Neural cell (in vitro differentiated cells): Measurements from ENCODE around the gene HCN1. TPM values are rescaled to one million over a fixed set of nuclear protein-coding genes. Genes with fewer than 3 reads are reported as not detected.

Experiments
- H2AFZ ChIP-seq: fragments of 200-600, 300-800 bp; sonication (generic), shearing (Covaris generic); 2 replicates; pipeline ENCODE4 v1.6.0; 2014; ENCODE audit warnings: low read depth, mild to moderate bottlenecking, antibody characterized with exemption, low read length, moderate library complexity
- H3F3A ChIP-seq: fragments of 200-600 bp; shearing (Covaris generic); 2 replicates; pipeline ENCODE4 v1.6.1; 2016; ENCODE audit warnings: mild to moderate bottlenecking, moderate library complexity, mixed read lengths, antibody characterized with exemption, low read length; ENCODE audit not compliant: insufficient read depth, poor library complexity, severe bottlenecking
- H3K27ac ChIP-seq: fragments of 200-600, 300-800 bp; sonication (generic), shearing (Covaris generic); 2 replicates; pipeline ENCODE4 v1.5.1; 2014; ENCODE audit warnings: mild to moderate bottlenecking, low read length, moderate library complexity
- H3K27me3 ChIP-seq: fragments of 300-800, 200-600 bp; sonication (generic), shearing (Covaris generic); 2 replicates; pipeline ENCODE4 v1.6.0; 2014; ENCODE audit warnings: mild to moderate bottlenecking, low read depth, low read length, moderate library complexity; ENCODE audit not compliant: insufficient read depth
- H3K36me3 ChIP-seq: fragments of 300-800, 200-600 bp; sonication (generic), shearing (Covaris generic); 2 replicates; pipeline ENCODE4 v1.5.1; 2014; ENCODE audit warnings: mild to moderate bottlenecking, antibody characterized with exemption, low read length, moderate library complexity; ENCODE audit not compliant: insufficient read depth
- H3K4me2 ChIP-seq: fragments of 300-800, 200-600 bp; sonication (generic), shearing (Covaris generic); 2 replicates; pipeline ENCODE4 v1.6.0; 2014; ENCODE audit warnings: mild to moderate bottlenecking, low read length
- H3K4me3 ChIP-seq: fragments of 300-800, 200-600 bp; sonication (generic), shearing (Covaris generic); 2 replicates; pipeline ENCODE4 v1.5.1; 2014; ENCODE audit warnings: mild to moderate bottlenecking, low read length, moderate library complexity
- H3K79me2 ChIP-seq: fragments of 200-600 bp; shearing (Covaris generic); replicated peaks from 2 replicates; pipeline ENCODE4 v1.6.0; 2014; ENCODE audit warnings: mild to moderate bottlenecking, low read length, moderate library complexity; ENCODE audit not compliant: insufficient read depth
- H3K9ac ChIP-seq: fragments of 300-800, 200-600 bp; sonication (generic), shearing (Covaris generic); 2 replicates; pipeline ENCODE4 v1.6.1; 2016; ENCODE audit warnings: mild to moderate bottlenecking, low read length, mixed read lengths
- H3K9me2 ChIP-seq: fragments of 200-600 bp; shearing (Covaris generic); 2 replicates; pipeline ENCODE4 v1.6.1; 2016; ENCODE audit warnings: mild to moderate bottlenecking, low read length, mixed read lengths; ENCODE audit not compliant: insufficient read depth
- H3K9me3 ChIP-seq: fragments of 200-600, 300-800 bp; sonication (generic), shearing (Covaris generic); 2 replicates; pipeline ENCODE4 v1.6.1; 2016; ENCODE audit warnings: mild to moderate bottlenecking, mixed run types, low read length, moderate library complexity, mixed read lengths
- H4K20me1 ChIP-seq: fragments of 200-600 bp; shearing (Covaris generic); 2 replicates; pipeline ENCODE4 v1.6.1; 2016; ENCODE audit warnings: mild to moderate bottlenecking, mixed run types; ENCODE audit not compliant: insufficient read depth
- EP300 ChIP-seq: fragments of 450-650 bp; conservative IDR thresholded peaks from 2 replicates; pipeline ENCODE4 v1.6.1; 2014; ENCODE audit warnings: antibody characterized with exemption, mild to moderate bottlenecking, moderate library complexity; ENCODE audit not compliant: poor library complexity, severe bottlenecking
- EZH2 ChIP-seq: fragments of 200-600, 300-800 bp; shearing (Covaris generic), sonication (generic); IDR thresholded peaks from 2 replicates; pipeline ENCODE4 v1.6.1; 2014; ENCODE audit warnings: antibody characterized with exemption, low read length, borderline replicate concordance, mild to moderate bottlenecking; ENCODE audit not compliant: insufficient read depth, poor library complexity, severe bottlenecking
- MXI1 ChIP-seq: fragments of 450-650 bp; conservative IDR thresholded peaks from 2 replicates; pipeline ENCODE4 v1.6.1; 2014; ENCODE audit warnings: antibody characterized with exemption, mild to moderate bottlenecking; ENCODE audit not compliant: poor library complexity, severe bottlenecking
- POLR2AphosphoS5 ChIP-seq: IDR thresholded peaks from 2 replicates; pipeline ENCODE4 v1.6.1; 2012
- RAD21 ChIP-seq: fragments of 450-650 bp; conservative IDR thresholded peaks from 2 replicates; pipeline ENCODE4 v1.6.1; 2014; ENCODE audit warnings: antibody characterized with exemption, mild to moderate bottlenecking, moderate library complexity
- SMC3 ChIP-seq: fragments of 450-650 bp; conservative IDR thresholded peaks from 2 replicates; pipeline ENCODE4 v1.6.1; 2014; ENCODE audit warnings: antibody characterized with exemption, mild to moderate bottlenecking, moderate library complexity; ENCODE audit not compliant: poor library complexity
- TAF1 ChIP-seq: IDR thresholded peaks from 2 replicates; pipeline ENCODE4 v1.6.1; 2012; ENCODE audit warnings: low read depth
- polyA plus RNA-seq: library from polyadenylated mRNA; depleted of rRNA; stranded (reverse); fragments of >200 nt; gene quantifications from 2 replicates; pipeline ENCODE4 v1.2.3, GENCODE V29; 2014
- TF ChIP-seq, protein P1 (sequence below): fragments of 450-650 bp; IDR thresholded peaks from 2 replicates; pipeline ENCODE4 v1.5.1; 2014; ENCODE audit warnings: antibody characterized with exemption, mild to moderate bottlenecking, moderate library complexity; ENCODE audit not compliant: poor library complexity, severe bottlenecking
- TF ChIP-seq, protein P2 (sequence below): IDR thresholded peaks from 2 replicates; pipeline ENCODE4 v1.6.1; 2012; ENCODE audit warnings: borderline replicate concordance

HCN1 gene
- polyA plus RNA-seq, 1 donor from 2014 or later, result 1.4 TPM

DNA sequence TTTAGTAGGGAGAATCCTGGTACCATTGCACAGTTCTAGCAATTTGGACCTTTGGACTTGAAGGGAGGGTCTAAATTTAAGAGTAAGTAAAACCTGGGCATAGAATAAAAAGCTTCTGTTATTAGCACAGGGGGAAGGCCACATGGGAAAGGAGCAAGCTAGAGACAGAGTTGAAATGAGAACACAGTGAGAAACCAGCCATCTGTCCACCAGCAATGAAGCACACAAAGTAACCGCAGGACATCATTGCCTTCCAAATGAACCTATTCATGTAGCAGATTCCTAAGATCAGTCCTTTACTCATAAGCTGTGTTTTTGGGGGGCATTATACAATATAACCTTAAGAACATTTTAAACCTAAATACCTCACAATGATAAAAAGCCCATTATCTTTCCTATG, 407.4 kb downstream of the HCN1 start:
- H3K9me3 ChIP-seq, result no peaks in the 10 kb centered on the region
- H3K36me3 ChIP-seq, result no peaks in the 10 kb centered on the region
- no peaks in the 10 kb centered on the region for H3K79me2 ChIP-seq
- no peaks in the 10 kb centered on the region for H3F3A ChIP-seq
- no peaks in the 10 kb centered on the region for H4K20me1 ChIP-seq
- H3K4me2 ChIP-seq, result no peak overlapping the region
- no peaks in the 10 kb centered on the region for H3K9me2 ChIP-seq
- no peaks in the 10 kb centered on the region for H3K27me3 ChIP-seq
- no peak overlapping the region for H2AFZ ChIP-seq
- TF ChIP-seq SMC3 (no peak), EP300 (no peak), EZH2 (no peak), POLR2AphosphoS5 (no peak), RAD21 (no peak), MXI1 (no peak), TAF1 (no peak)
- TF ChIP-seq, protein P1, sequence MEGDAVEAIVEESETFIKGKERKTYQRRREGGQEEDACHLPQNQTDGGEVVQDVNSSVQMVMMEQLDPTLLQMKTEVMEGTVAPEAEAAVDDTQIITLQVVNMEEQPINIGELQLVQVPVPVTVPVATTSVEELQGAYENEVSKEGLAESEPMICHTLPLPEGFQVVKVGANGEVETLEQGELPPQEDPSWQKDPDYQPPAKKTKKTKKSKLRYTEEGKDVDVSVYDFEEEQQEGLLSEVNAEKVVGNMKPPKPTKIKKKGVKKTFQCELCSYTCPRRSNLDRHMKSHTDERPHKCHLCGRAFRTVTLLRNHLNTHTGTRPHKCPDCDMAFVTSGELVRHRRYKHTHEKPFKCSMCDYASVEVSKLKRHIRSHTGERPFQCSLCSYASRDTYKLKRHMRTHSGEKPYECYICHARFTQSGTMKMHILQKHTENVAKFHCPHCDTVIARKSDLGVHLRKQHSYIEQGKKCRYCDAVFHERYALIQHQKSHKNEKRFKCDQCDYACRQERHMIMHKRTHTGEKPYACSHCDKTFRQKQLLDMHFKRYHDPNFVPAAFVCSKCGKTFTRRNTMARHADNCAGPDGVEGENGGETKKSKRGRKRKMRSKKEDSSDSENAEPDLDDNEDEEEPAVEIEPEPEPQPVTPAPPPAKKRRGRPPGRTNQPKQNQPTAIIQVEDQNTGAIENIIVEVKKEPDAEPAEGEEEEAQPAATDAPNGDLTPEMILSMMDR, result no peak
- TF ChIP-seq, protein P2, sequence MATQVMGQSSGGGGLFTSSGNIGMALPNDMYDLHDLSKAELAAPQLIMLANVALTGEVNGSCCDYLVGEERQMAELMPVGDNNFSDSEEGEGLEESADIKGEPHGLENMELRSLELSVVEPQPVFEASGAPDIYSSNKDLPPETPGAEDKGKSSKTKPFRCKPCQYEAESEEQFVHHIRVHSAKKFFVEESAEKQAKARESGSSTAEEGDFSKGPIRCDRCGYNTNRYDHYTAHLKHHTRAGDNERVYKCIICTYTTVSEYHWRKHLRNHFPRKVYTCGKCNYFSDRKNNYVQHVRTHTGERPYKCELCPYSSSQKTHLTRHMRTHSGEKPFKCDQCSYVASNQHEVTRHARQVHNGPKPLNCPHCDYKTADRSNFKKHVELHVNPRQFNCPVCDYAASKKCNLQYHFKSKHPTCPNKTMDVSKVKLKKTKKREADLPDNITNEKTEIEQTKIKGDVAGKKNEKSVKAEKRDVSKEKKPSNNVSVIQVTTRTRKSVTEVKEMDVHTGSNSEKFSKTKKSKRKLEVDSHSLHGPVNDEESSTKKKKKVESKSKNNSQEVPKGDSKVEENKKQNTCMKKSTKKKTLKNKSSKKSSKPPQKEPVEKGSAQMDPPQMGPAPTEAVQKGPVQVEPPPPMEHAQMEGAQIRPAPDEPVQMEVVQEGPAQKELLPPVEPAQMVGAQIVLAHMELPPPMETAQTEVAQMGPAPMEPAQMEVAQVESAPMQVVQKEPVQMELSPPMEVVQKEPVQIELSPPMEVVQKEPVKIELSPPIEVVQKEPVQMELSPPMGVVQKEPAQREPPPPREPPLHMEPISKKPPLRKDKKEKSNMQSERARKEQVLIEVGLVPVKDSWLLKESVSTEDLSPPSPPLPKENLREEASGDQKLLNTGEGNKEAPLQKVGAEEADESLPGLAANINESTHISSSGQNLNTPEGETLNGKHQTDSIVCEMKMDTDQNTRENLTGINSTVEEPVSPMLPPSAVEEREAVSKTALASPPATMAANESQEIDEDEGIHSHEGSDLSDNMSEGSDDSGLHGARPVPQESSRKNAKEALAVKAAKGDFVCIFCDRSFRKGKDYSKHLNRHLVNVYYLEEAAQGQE, result no peak
- no peak overlapping the region for H3K27ac ChIP-seq
- H3K9ac ChIP-seq, result no peak overlapping the region
- no peak overlapping the region for H3K4me3 ChIP-seq

DNA sequence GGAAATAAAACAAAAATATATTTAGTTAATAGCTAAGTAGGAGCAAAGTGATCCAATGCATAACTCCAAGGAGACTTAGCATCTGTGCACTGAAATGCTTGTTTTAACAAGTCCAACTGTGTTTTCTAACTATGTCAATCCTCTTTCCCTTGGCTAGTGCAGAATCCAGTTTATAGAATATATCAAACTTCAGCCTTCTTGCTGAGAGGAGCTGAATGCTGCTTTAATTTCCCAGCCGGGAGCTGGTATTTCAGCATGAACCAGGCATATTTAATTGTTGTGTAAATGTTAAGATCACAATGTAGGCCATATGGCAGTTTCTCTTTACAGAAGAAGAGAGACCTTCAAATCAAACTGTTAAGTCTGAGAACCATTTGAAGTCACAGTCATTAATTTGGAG, 411.7 kb downstream of the HCN1 start:
- no peak overlapping the region for H3K27ac ChIP-seq
- no peaks in the 10 kb centered on the region for H3K27me3 ChIP-seq
- no peaks in the 10 kb centered on the region for H3F3A ChIP-seq
- no peaks in the 10 kb centered on the region for H3K79me2 ChIP-seq
- H3K36me3 ChIP-seq, result no peaks in the 10 kb centered on the region
- H3K4me3 ChIP-seq, result no peak overlapping the region
- no peak for TF ChIP-seq POLR2AphosphoS5
- TF ChIP-seq TAF1, result no peak
- no peak for TF ChIP-seq RAD21
- no peak overlapping the region for H3K9ac ChIP-seq
- H2AFZ ChIP-seq, result no peak overlapping the region
- H4K20me1 ChIP-seq, result no peaks in the 10 kb centered on the region
- no peaks in the 10 kb centered on the region for H3K9me3 ChIP-seq
- no peak overlapping the region for H3K4me2 ChIP-seq
- H3K9me2 ChIP-seq, result no peaks in the 10 kb centered on the region

DNA sequence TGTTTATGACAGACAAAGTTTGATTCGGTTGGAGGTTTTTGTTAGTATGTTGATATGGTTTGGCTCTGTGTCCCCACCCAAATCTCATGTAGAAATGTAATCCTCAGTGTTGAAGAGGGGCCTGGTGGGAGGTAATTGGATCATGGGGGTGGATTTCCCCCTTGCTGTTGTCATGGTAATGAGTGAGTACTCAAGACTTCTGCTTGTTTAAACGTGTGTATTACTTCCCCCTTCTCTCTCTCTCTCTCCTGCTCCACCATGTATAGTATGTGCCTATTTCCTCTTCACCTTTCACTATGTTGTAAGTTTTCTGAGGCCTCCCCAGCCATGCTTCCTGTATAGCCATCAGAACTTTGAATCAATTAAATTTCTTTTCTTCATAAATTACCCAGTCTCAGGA, 415.1 kb downstream of the HCN1 start:
- Histone ChIP-seq H3K9me3 (no peaks in the 10 kb centered on the region), H3F3A (no peaks in the 10 kb centered on the region)

More for the DNA sequence above, 415.1 kb downstream of the HCN1 start:
- Histone ChIP-seq H3K27ac (no peak overlapping the region), H3K79me2 (no peaks in the 10 kb centered on the region), H4K20me1 (no peaks in the 10 kb centered on the region), H3K9me2 (no peaks in the 10 kb centered on the region), H2AFZ (no peak overlapping the region), H3K36me3 (no peaks in the 10 kb centered on the region), H3K4me2 (no peak overlapping the region), H3K27me3 (no peaks in the 10 kb centered on the region), H3K4me3 (no peak overlapping the region), H3K9ac (no peak overlapping the region)
- no peak for TF ChIP-seq SMC3
- TF ChIP-seq, protein P2, result no peak
- TF ChIP-seq, protein P1, result no peak
- no peak for TF ChIP-seq POLR2AphosphoS5
- TF ChIP-seq TAF1, result no peak
